ENCODE measurements around the gene WDR70.
"Not testable (repeated sequence)": the region's sequence is repeated elsewhere in the genome, so short reads cannot be mapped to it uniquely, and the experiment has no call there.

The WDR70 gene

DNA sequence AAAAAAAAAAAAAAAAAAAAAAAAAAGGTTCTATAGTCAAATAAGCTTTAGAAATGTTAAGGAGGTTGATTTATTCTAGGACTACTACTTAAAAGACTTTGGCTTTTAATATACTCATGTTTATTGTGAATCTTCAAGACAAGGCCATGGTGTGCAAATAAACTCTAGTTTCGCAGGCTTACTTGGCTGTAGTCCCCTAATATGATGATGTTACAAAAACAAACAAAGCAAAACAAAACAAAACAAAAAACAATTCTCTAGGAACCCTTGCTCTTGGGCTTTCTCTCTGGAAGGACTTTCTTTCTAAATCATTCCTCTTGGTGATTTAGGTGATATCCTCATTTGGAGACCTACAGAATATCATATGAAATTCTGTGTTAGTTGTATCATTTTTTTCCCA is 288.7 kb downstream of the WDR70 start:
- H3K27ac ChIP-seq, result no peak overlapping the region
- TF ChIP-seq ZFX (IDR thresholded peaks at IDR 0.05) (no peak), CTCF (conservative IDR thresholded peaks at IDR 0.05) (no peak)

DNA sequence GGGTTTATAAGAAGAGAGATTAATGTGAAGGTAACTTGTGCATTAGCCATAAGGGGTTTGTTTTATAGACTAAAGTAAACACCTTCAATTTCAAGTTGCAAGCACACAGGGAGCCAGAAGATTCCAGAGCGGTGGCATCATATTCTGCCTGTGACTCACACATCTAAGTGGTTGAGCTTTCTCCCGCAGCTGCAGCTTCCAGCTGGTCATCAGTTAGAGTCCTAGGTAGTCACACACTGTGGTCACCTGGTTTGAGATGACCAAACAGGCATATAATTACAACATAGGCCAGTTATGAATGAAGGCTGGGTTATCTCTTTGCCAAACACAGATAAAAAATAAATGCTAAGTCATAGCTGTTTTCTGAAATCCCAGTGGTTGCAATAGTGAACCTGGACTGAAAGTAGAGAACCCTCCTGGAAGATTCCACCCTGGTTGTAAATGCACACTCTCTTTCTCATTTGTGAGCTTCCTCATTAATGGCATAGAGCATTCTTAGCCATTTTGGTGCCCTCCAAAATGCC is 289.5 kb downstream of the WDR70 start:
- no peak overlapping the region for H3K27ac ChIP-seq
- TF ChIP-seq CTCF (conservative IDR thresholded peaks at IDR 0.05) (no peak), ZFX (IDR thresholded peaks at IDR 0.05) (no peak)

- not testable (repeated sequence) for H3K27ac ChIP-seq
Observed at GRCh38 chr5:37672118-37672588, 293.0 kb downstream of the WDR70 start.

DNA sequence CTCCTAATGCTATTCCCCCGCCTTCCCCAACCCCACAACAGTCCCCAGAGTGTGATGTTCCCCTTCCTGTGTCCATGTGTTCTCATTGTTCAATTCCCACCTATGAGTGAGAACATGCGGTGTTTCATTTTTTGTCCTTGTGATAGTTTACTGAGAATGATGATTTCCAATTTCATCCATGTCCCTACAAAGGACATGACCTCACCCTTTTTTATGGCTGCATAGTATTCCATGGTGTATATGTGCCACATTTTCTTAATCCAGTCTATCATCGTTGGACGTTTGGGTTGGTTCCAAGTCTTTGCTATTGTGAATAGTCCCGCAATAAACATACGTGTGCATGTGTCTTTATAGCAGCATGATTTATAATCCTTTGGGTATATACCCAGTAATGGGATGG is 295.2 kb downstream of the WDR70 start:
- not testable (repeated sequence) for H3K27ac ChIP-seq

DNA sequence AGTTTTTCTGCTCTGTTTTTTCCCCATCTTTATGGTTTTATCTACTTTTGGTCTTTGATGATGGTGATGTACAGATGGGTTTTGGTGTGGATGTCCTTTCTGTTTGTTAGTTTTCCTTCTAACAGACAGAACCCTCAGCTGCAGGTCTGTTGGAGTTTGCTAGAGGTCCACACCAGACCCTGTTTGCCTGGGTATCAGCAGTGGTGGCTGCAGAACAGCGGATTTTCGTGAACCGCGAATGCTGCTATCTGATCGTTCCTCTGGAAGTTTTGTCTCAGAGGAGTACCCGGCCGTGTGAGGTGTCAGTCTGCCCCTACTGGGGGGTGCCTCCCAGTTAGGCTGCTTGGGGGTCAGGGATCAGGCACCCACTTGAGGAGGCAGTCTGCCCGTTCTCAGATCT is 300.2 kb downstream of the WDR70 start:
- H3K27ac ChIP-seq, result not testable (repeated sequence)

- H3K27ac ChIP-seq, result not testable (repeated sequence)
Observed at GRCh38 chr5:37679903-37680302, 300.8 kb downstream of the WDR70 start.

DNA sequence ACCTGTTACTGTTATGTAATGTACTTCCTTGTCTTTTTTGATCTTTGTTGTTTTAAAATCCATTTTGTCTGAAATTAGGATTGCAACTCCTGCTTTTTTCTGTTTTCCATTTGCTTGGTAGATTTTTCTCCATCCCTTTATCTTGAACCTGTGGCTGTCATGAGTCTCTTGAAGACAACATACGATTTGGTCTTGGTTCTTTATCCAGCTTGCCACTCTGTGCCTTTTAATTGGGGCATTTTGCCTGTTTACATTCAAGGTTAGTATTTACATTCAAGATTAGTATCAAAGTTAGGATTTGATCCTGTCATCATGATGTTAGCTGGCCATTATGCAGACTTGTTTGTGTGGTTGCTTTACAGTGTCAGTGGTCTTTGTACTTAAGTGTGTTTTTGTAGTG is 304.0 kb downstream of the WDR70 start:
- no peak overlapping the region for H3K27ac ChIP-seq
- TF ChIP-seq CTCF (conservative IDR thresholded peaks at IDR 0.05), result no peak

DNA sequence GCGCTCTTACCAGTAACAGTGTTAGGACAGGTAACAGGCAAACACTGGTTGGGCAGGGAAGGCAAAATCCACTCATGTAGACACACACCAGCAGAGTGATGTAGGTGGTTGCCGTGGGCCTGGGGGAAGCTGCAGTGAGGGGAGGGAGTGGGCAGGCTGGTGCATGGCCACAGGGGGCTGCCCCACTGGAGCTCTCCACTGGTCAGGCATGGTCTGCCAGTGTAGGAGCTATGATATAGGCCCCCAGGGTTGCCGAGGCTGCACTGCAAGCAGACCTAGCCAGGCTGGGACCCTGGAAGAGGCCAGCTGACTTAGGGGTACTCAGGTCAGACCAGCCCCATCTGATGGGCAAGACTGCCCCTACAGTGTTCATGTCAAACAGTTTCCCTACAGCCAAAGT is 306.1 kb downstream of the WDR70 start:
- no peak overlapping the region for H3K27ac ChIP-seq
- no peak for TF ChIP-seq CTCF (conservative IDR thresholded peaks at IDR 0.05)
- no peak for TF ChIP-seq ZFX (IDR thresholded peaks at IDR 0.05)

- no peak overlapping the region for H3K27ac ChIP-seq
- TF ChIP-seq CTCF (conservative IDR thresholded peaks at IDR 0.05) (no peak), ZFX (IDR thresholded peaks at IDR 0.05) (no peak)
Observed at GRCh38 chr5:37685816-37686215, 306.7 kb downstream of the WDR70 start.

GRCh38 chr5:37688925-37689324 is 309.8 kb downstream of the WDR70 start:
- peak overlapping the region; percentile 1; the same call in 1 of the 2 replicates for H3K27ac ChIP-seq

GRCh38 chr5:37694333-37694732 is 315.2 kb downstream of the WDR70 start:
- H3K27ac ChIP-seq, result not testable (repeated sequence)

Data from C4-2B (cell line).